Measurements from ENCODE around the gene CPOX. TPM values are rescaled to one million over a fixed set of nuclear protein-coding genes. Genes with fewer than 3 reads are reported as not detected.

CPOX gene
- polyA plus RNA-seq, 5 donors, result 26.1 to 32.6 (median 30.1) TPM

GRCh38 chr3:98541695-98542094, 51.7 kb downstream of the CPOX start:
- no peak for DNase-seq

DNA sequence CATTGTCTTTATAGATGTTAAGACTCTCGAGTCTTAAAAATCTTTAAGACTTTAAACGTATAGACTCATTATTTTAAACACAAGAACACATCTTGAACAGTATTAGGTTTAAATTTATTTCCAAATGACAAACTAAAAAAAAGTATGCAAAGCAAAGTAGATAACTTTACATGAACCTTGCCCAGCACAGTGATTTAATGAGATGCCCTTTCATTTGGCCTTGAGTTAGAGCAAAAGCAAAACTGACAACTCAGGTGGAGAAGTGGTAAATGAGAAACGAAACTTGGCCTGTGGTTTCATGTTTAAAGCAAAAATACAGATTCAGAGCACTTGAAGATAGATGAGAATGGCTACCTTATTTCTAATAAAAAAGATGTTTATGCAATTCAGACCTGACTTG, 53.1 kb downstream of the CPOX start:
- no peak for DNase-seq

DNA sequence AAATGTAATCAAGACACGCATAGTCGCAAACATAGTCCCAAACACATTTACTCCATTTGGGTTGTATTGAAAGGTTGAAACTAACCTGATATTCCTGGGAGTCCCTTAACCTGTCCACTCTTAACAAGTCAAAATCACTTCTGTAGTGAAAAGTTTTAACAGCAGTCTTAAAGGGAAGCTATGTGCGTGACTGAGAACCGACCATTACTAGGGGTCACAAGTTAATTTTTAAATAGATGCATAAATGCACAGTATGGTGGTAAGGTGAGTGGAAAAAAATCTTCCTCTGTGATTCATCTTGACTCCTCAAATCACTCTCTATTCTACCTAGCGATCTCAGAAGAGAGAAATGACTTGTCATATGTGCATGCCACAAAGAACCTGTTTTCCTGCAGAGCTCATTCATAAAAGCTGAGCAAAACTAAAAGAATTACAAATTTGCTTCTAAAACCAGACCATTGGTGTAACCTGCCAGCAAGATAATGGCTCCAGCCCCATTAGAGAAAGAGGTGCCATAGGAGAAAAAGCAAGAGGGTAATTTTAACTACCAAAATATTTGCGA, 56.9 kb downstream of the CPOX start:
- no peak for DNase-seq

DNA sequence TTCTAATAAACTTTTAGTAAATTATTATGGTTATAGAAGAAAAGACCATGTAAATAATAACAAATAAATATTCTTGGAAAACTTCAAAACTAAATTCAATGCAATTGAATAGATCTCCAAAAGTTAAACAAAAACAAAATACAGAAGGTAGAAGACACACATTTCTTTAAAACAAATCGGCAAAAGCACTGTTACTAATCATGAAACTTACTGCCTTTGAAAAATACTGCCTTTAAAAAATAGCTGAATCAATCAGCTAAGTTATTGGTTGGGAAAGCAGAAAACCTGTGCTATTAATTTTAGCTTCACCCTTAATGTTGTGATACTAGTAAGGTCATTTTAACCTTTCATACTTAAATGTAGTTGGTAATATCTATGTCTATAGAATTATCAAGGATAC, 58.7 kb downstream of the CPOX start:
- no peak for DNase-seq

DNA sequence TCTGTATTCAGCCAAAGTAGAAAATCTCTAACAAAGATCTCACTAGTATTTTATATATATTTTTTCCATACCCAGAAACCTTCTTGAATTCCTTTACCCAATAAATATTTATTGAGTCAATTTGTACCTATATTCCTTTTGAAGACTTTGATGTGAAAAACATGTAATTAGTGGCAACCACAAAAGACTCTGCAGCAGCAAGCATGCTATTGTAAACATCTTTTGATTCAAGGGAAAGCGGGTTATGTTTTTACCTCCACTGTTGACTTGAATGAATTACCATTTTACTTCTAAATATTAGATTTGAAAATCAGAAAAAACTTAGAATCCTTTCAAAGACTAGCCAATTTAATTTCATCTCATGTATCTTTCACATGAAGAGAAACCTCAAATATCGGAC, 59.2 kb downstream of the CPOX start:
- DNase-seq, result no peak

DNA sequence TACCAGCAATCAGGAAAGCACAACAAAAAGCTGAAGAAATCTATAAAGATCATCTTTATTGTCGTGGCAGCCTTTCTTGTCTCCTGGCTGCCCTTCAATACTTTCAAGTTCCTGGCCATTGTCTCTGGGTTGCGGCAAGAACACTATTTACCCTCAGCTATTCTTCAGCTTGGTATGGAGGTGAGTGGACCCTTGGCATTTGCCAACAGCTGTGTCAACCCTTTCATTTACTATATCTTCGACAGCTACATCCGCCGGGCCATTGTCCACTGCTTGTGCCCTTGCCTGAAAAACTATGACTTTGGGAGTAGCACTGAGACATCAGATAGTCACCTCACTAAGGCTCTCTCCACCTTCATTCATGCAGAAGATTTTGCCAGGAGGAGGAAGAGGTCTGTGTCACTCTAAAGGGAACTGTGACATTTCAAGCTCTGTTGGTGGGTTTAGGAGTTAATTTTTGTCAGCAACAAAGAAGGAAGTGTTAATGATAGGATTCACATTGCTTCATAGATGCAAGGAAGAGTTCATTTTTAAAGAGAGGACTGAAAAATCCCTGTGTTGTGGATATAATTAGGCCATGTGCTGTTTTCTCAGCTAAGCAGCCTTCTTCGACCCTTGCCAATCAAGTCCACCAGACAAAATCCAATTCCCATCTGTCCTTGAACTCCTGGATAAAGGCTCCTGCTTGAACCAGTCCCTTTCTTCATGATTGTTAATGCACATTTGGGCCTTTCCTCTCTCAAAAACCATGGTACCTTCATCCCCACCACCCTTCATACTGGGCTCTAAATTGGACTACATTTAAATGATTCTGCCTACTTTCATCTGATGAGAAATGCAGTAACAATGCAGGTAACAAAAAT, 60.5 kb downstream of the CPOX start:
- no peak for DNase-seq

DNA sequence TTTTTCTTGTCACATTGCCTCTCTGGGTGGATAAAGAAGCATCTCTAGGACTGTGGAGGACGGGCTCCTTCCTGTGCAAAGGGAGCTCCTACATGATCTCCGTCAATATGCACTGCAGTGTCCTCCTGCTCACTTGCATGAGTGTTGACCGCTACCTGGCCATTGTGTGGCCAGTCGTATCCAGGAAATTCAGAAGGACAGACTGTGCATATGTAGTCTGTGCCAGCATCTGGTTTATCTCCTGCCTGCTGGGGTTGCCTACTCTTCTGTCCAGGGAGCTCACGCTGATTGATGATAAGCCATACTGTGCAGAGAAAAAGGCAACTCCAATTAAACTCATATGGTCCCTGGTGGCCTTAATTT, 61.2 kb downstream of the CPOX start:
- DNase-seq, result no peak

GRCh38 chr3:98531622-98532274, 61.7 kb downstream of the CPOX start, which contains the start of gene GPR15:
Gene GPR15 (plus strand): TSS chr3:98531978. CDS start chr3:98532034, 56 bp downstream.
- no peak for DNase-seq

DNA sequence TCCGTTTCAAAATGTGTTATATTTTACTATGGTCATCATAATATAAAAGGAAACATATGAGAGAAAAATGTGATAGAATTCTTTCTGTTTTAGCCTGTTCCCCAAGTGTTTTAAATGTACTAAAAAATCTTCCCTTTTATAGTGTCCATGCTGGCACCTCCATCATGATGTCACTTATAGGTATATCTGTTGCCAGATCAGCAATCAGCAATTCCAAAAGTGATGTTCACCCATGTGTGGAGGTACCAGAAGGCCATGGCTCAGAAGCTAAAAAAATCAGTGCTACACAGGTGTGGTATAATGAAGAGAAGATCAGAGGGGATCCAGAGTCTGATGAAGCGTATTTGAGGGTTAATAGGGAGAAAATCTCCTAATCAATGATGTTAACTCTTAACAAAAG, 62.7 kb downstream of the CPOX start:
- no peak for DNase-seq

DNA sequence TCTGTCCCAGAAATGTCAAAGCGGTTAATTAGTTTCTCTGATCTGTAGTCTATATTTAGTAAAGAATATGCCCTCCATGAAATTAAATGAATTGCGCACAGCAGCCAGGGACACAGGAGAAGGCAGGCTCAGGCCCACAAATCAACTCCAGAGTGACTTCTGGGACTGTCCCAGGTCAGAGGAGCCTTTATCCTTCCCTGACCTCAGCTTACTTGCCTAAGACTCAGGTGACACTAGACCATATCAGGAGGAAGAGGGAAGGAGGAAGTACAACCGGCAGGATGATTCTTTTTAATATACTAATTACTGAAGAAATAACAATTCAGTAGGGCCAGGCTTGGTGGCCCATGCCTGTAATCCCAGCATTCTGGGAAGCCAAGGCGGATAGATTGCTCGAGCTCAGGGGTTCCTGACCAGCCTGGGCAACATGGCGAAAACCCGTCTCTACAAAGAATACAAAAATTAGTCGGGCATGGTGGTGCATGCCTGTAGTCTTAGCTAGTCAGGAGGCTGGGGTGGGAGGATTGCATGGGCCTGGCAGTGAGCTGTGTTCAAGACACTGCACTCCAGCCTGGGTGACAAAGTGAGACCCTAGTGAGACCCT, 63.5 kb downstream of the CPOX start:
- DNase-seq, result no peak

Other genes starting within 250 kb of the CPOX start
- not detected for gene OR5K4, start 239.8 kb downstream of the CPOX start, polyA plus RNA-seq (ENCODE audit: insufficient read depth in 1 of 5, insufficient read length in 5 of 5, low replicate concordance in 1 of 5)
- gene OR5K3, start 202.9 kb downstream of the CPOX start, polyA plus RNA-seq (ENCODE audit: insufficient read depth in 1 of 5, insufficient read length in 5 of 5, low replicate concordance in 1 of 5), result not detected
- gene OR5K1, start 130.4 kb downstream of the CPOX start, polyA plus RNA-seq (ENCODE audit: insufficient read depth in 1 of 5, insufficient read length in 5 of 5, low replicate concordance in 1 of 5), result not detected
- gene OR5K2, start 95.9 kb downstream of the CPOX start, polyA plus RNA-seq (ENCODE audit: insufficient read depth in 1 of 5, insufficient read length in 5 of 5, low replicate concordance in 1 of 5), result 1 to 10 TPM in 1 of 5 donors, under 1 TPM in 3, not detected in 1; 0.18 to 1.0 (median 0.68) TPM
- 100 to 1,000 TPM; 110 to 191 (median 146) TPM for gene CLDND1, start 70.7 kb downstream of the CPOX start, polyA plus RNA-seq (ENCODE audit: insufficient read depth in 1 of 5, insufficient read length in 5 of 5, low replicate concordance in 1 of 5)
- not detected for gene GPR15, start 61.6 kb downstream of the CPOX start, polyA plus RNA-seq (ENCODE audit: insufficient read depth in 1 of 5, insufficient read length in 5 of 5, low replicate concordance in 1 of 5)
- 10 to 100 TPM; 12.2 to 20.8 (median 17.2) TPM for gene ST3GAL6, start 169.7 kb upstream of the CPOX start, polyA plus RNA-seq (ENCODE audit: insufficient read depth in 1 of 5, insufficient read length in 5 of 5, low replicate concordance in 1 of 5)

Data from right lung (tissue), 5 donors.